Sigmoid colon (tissue), 7 donors: ENCODE data around the gene LMOD1. TPM values are rescaled to one million over a fixed set of nuclear protein-coding genes. Genes with fewer than 3 reads are reported as not detected.

Source experiments
- DNase-seq: peaks from one replicate; pipeline ENCODE4 v3.0.0-alpha.2; 2019
- H3K27ac ChIP-seq, 4 donors: fragments of 200-600 bp; sonication (generic); one replicate each; pipeline ENCODE4 v1.5.1; 2016 to 2019; ENCODE audit warnings: mild to moderate bottlenecking in 1 of 4
- H3K27me3 ChIP-seq, 3 donors: fragments of 200-600 bp; sonication (generic); one replicate each; pipeline ENCODE4 v1.5.1; 2019; ENCODE audit warnings: mild to moderate bottlenecking in 1 of 3
- H3K36me3 ChIP-seq, 4 donors: fragments of 200-600 bp; sonication (generic); one replicate each; pipeline ENCODE4 v1.5.1; 2016 to 2019
- H3K4me1 ChIP-seq, 4 donors: fragments of 200-600 bp; sonication (generic); one replicate each; pipeline ENCODE4 v1.5.1; 2017 to 2019
- H3K4me3 ChIP-seq, 4 donors: fragments of 200-600 bp; sonication (generic); one replicate each; pipeline ENCODE4 v1.5.1; 2017 to 2019; ENCODE audit warnings: mild to moderate bottlenecking in 2 of 4, moderate library complexity in 1 of 4
- H3K9me3 ChIP-seq, 4 donors: fragments of 200-600 bp in 3 of 4; sonication (generic) in 3 of 4; one replicate each; pipeline versions ENCODE4 v1.5.1 to v1.6.1; 2013 to 2019
- EP300 ChIP-seq, 4 donors: sonication (generic); formaldehyde crosslinking; IDR thresholded peaks; one replicate each; pipeline ENCODE4 v1.6.1; 2017; ENCODE audit warnings: antibody characterized with exemption in 4 of 4
- POLR2A ChIP-seq, 2 donors: fragments of 450-650 bp; IDR thresholded peaks; one replicate each; pipeline ENCODE4 v1.6.1; 2016; ENCODE audit warnings: antibody characterized with exemption in 2 of 2, mild to moderate bottlenecking in 2 of 2, moderate library complexity in 2 of 2
- POLR2AphosphoS5 ChIP-seq, 4 donors: sonication (generic); formaldehyde crosslinking; IDR thresholded peaks; one replicate each; pipeline ENCODE4 v1.6.1; 2017; ENCODE audit warnings: antibody characterized with exemption in 4 of 4
- WGBS, 2 donors: extraction: QIAGEN DNeasy Blood & Tissue Kit; methylation state at CpG; one replicate each; pipeline ENCODE4 v1.1.7; 2013; 5-methylcytosine and 5-hydroxymethylcytosine counted together
- intact Hi-C: fragments of 100-400 bp; cut with DNase I; formaldehyde crosslinking; loops from one replicate; pipeline ENCODE4 v1.15.1; 2023
- polyA plus RNA-seq, 3 donors: library from polyadenylated mRNA; stranded (reverse); fragments of 200-250 nt; gene quantifications; one replicate each; pipeline ENCODE4 v1.2.3, GENCODE V29; 2013
- total RNA-seq, 4 donors: library from RNA; depleted of rRNA; stranded (reverse); fragments of >200 nt; gene quantifications; one replicate each; pipeline ENCODE4 v1.1.0, GENCODE V29; 2016
- TF ChIP-seq, protein P1 (sequence below), 4 experiments: fragments of 450-650 bp in 3 of 4; fragments of 200-600 bp in 1 of 4; IDR thresholded peaks; one replicate each; pipeline ENCODE4 v1.5.1; 2016 to 2019; ENCODE audit warnings: antibody characterized with exemption in 4 of 4, mild to moderate bottlenecking in 3 of 4, moderate library complexity in 2 of 4
- donor health status: healthy with polysubstance abuse.
- donor health status: Bipolar disorder and iron deficiency.
- donor health status: healthy.

LMOD1 gene
- total and polyA plus RNA-seq, 7 donors, result 4.9 to 1,011 (median 633) TPM

DNA sequence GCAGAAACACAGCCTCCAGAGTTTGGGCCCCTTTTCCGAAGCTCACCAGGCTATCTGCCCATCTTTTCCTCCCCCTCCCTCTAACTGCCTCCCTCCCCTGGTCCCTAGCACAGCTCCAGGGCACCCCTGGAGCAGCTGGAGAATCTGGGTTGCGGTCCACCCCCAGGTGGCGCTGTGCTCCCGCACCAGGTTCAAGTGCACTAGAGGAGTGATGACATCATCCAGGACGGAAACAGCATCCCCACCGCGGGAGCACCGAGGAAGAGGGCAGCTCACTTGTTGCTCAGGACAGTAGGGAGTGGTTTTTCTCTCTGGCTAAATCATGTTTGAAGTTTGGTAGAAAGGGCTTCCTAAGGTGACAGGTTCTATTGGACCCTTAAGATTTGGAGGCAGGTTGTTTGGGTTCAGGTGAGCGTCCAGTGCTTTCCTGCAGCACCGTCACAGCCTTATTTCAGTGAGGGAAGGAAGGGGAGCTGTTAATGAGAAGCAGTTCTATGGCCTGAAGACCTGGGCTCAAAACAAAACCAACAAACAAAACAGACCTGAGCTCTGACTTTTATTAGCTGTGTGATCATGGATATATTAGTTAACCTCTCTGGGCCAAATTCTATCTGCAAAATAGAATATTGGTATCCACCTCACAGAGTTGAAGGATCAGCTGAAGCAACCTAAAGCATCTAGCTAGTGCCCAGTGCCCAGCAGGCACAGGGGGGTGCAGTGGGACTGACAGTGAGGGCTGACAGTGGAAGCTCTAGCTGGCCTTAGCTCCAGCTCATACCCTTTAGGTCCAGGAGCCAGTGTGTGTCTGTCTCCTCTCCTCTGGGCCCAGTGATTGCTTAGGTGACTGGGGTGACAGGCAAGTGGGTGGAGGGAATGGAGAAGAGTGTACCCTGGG is 50.2 kb downstream of the LMOD1 start:
- H3K27me3 ChIP-seq, result no peaks in the 10 kb centered on the region
- TF ChIP-seq, protein P1, sequence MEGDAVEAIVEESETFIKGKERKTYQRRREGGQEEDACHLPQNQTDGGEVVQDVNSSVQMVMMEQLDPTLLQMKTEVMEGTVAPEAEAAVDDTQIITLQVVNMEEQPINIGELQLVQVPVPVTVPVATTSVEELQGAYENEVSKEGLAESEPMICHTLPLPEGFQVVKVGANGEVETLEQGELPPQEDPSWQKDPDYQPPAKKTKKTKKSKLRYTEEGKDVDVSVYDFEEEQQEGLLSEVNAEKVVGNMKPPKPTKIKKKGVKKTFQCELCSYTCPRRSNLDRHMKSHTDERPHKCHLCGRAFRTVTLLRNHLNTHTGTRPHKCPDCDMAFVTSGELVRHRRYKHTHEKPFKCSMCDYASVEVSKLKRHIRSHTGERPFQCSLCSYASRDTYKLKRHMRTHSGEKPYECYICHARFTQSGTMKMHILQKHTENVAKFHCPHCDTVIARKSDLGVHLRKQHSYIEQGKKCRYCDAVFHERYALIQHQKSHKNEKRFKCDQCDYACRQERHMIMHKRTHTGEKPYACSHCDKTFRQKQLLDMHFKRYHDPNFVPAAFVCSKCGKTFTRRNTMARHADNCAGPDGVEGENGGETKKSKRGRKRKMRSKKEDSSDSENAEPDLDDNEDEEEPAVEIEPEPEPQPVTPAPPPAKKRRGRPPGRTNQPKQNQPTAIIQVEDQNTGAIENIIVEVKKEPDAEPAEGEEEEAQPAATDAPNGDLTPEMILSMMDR (IDR thresholded peaks at IDR 0.05), result peak; percentile 86 to 98 (median 97)
- peak in 1 of 4 donors; percentile 14 for TF ChIP-seq EP300 (IDR thresholded peaks at IDR 0.05)
- TF ChIP-seq POLR2A (IDR thresholded peaks at IDR 0.05), result no peak
- TF ChIP-seq POLR2AphosphoS5 (IDR thresholded peaks at IDR 0.05), result peak; percentile 73 to 85 (median 84)
- intact Hi-C loops, result loop anchor here (1.0 to 10.0 kb wide), 3 partner anchors 47 to 239 kb away; no protein-coding TSS in a partner anchor
- H3K36me3 ChIP-seq, result peaks cover 28 to 48% (median 34%) of the 10 kb centered on the region in 4 donors
- peak overlapping the region; percentile 81 to 97 (median 88) for H3K27ac ChIP-seq
- H3K9me3 ChIP-seq, result no peaks in the 10 kb centered on the region
- no peak overlapping the region for H3K4me3 ChIP-seq
- 11 to 15% methylated on average over 10 of the region's 10 CpGs for WGBS, 2 donors
- peaks cover 0 to 92% (median 66%) of the 10 kb centered on the region in 4 donors for H3K4me1 ChIP-seq
- DNase-seq, result peak; percentile 97

DNA sequence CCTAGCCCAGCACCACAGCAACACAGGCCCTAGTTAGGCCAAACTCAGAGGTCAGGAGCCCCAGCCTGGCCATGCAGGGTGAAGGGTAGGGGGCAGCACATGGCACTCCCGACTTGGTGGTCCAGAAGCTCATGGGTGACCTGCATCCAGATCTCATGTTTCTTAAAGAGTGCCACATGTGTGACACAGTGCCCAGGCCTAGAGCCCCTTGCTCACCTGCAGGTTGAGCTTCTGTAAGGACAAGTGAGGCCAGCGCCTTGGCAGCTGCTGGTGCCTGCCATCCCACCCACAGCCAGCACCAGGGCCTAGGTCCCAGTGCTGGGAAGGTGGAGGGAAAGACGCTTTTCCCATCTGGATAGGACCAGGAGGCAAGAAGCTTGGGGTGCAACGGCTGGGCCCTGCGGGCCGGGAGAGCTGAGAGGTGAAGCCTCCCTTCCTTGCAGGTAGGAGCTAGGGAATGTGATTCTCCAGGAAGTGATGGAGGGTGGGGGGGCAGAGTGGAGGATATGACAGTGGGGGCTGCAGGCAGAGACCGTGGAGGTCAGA is 51.2 kb downstream of the LMOD1 start:
- H3K27me3 ChIP-seq, result no peaks in the 10 kb centered on the region
- H3K4me1 ChIP-seq, result peaks cover 0 to 91% (median 60%) of the 10 kb centered on the region in 4 donors
- intact Hi-C loops, result loop anchor here (1.0 to 10.0 kb wide), 2 partner anchors 77 to 240 kb away; no protein-coding TSS in a partner anchor
- 82 to 83% methylated on average over 7 of the region's 7 CpGs for WGBS, 2 donors
- peak; percentile 5 to 81 (median 60) for TF ChIP-seq POLR2AphosphoS5 (IDR thresholded peaks at IDR 0.05)
- TF ChIP-seq, protein P1 (IDR thresholded peaks at IDR 0.05), result no peak
- no peak for TF ChIP-seq POLR2A (IDR thresholded peaks at IDR 0.05)
- TF ChIP-seq EP300 (IDR thresholded peaks at IDR 0.05), result no peak
- H3K27ac ChIP-seq, result peak overlapping the region; percentile 81 to 97 (median 88)
- H3K36me3 ChIP-seq, result peaks cover 28 to 38% (median 29%) of the 10 kb centered on the region in 4 donors
- DNase-seq, result no peak
- no peak overlapping the region for H3K4me3 ChIP-seq
- H3K9me3 ChIP-seq, result no peaks in the 10 kb centered on the region

DNA sequence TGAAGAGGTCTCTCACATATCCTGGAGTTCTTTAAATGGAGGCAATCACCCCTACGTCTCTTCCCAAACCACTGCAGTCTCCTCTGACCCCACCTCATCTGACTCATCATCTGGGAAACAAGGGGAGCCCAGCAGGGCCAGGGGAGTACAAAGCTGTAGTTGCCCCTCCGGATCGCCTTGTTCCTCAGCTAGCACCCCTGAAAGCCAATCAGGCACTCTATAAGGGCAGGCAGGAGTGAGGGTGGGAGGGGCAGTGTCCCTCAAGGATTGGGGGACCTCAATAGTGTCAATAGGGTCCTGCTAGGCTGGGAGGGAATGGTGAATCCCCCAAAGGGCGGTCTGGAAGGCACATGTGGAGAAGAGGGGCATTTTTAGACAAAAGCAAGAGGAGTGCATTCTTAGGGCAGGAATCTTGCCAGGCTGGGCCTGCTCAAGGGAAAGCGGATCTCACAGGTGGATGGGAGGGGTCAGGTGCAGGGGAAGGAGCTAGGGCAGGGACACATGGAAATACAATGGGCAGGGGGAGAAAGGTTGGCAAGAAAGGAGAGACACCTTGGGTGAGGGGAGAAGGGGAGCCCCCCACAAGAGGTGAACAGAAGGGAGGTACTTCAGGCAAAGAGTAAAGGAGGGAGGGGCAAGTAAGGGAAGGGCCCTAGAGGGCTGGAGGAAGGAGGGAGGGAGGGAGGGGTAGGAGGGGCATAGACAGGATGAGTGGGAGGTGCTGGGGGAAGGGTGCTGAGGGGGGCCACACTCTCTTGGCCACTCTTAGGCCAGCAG is 51.8 kb downstream of the LMOD1 start:
- no peak for DNase-seq
- Histone ChIP-seq H3K4me3 (no peak overlapping the region), H3K9me3 (no peaks in the 10 kb centered on the region), H3K4me1 (peaks cover 0 to 91% (median 60%) of the 10 kb centered on the region in 4 donors), H3K27ac (peak overlapping the region; percentile 81 to 97 (median 88)), H3K36me3 (peaks cover 21 to 32% (median 25%) of the 10 kb centered on the region in 4 donors), H3K27me3 (no peaks in the 10 kb centered on the region)
- WGBS, 2 donors, result 81 to 82% methylated on average over 5 of the region's 5 CpGs
- intact Hi-C loops, result loop anchor here (1.0 to 10.0 kb wide), 2 partner anchors 78 to 240 kb away; no protein-coding TSS in a partner anchor
- TF ChIP-seq, protein P1 (IDR thresholded peaks at IDR 0.05), result no peak
- no peak for TF ChIP-seq EP300 (IDR thresholded peaks at IDR 0.05)
- TF ChIP-seq POLR2AphosphoS5 (IDR thresholded peaks at IDR 0.05), result peak in 2 of 4 donors; percentile 65 to 69

DNA sequence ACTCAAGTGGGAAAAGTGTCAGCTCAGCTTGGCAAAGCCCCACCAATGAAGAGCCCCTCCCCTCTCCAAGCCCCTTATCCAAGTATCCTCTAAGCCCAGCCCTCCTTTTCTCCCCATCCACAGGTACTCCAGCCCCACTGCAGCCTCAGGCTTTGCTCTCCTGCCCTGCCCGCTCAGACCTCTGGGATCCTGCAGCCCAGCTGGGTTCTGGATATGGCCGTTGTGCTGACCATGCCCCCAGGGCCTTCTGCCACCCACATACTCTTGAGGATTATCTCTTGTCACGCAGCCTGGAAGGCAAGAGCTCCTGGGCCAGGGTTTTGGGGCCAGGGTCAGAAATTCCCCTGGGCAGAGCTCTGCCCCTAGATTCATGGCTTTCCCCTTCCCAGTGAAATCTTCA is 52.9 kb downstream of the LMOD1 start:
- 72 to 78% methylated on average over 3 of the region's 3 CpGs for WGBS, 2 donors
- intact Hi-C loops, result loop anchor here (10.0 kb wide), 1 partner anchor 241 kb away; no protein-coding TSS in a partner anchor
- no peak for DNase-seq
- Histone ChIP-seq H3K36me3 (peaks cover 11 to 22% (median 16%) of the 10 kb centered on the region in 4 donors), H3K4me1 (peaks cover 0 to 90% (median 57%) of the 10 kb centered on the region in 4 donors), H3K9me3 (no peaks in the 10 kb centered on the region), H3K4me3 (no peak overlapping the region), H3K27me3 (no peaks in the 10 kb centered on the region), H3K27ac (peak overlapping the region; percentile 81 to 97 (median 88))
- peak in 3 of 4 donors; percentile 1 to 83 (median 78) for TF ChIP-seq POLR2AphosphoS5 (IDR thresholded peaks at IDR 0.05)
- no peak for TF ChIP-seq POLR2A (IDR thresholded peaks at IDR 0.05)
- TF ChIP-seq, protein P1 (IDR thresholded peaks at IDR 0.05), result no peak
- TF ChIP-seq EP300 (IDR thresholded peaks at IDR 0.05), result no peak
